Body of pancreas (tissue), 4 donors: Measurements from ENCODE around the gene SCFD2. TPM values are rescaled to one million over a fixed set of nuclear protein-coding genes. Genes with fewer than 3 reads are reported as not detected.

Experiments
- ATAC-seq: fragments of 150-250 bp; one replicate; pipeline ENCODE4 v1.9.1; 2016
- DNase-seq, 4 donors: peaks; one replicate each; pipeline ENCODE4 v3.0.0-alpha.2; 2019
- H3K27ac ChIP-seq, 4 donors: fragments of 200-600 bp; sonication (generic); 1 replicate in 3 of 4; 2 replicates in 1 of 4; pipeline versions ENCODE4 v1.5.1 to v1.6.1; 2016 to 2019; ENCODE audit warnings: mild to moderate bottlenecking in 1 of 4, mixed read lengths in 1 of 4, moderate library complexity in 1 of 4
- H3K27me3 ChIP-seq, 2 donors: fragments of 200-600 bp; sonication (generic); one replicate each; pipeline ENCODE4 v1.6.0; 2016; ENCODE audit warnings: mild to moderate bottlenecking in 1 of 2
- H3K36me3 ChIP-seq, 2 donors: fragments of 200-600 bp; sonication (generic); replicated peaks in 1 of 2; 2 replicates each; pipeline ENCODE4 v1.5.1; 2016; ENCODE audit warnings: low read depth in 2 of 2; ENCODE audit not compliant: insufficient read depth in 1 of 2
- H3K4me1 ChIP-seq: fragments of 200-600 bp; sonication (generic); one replicate; pipeline ENCODE4 v1.6.0; 2016
- H3K4me3 ChIP-seq, 2 donors: fragments of 200-600 bp; sonication (generic); 1 replicate in 1 of 2; 2 replicates in 1 of 2; pipeline ENCODE4 v1.5.1; 2016 to 2019
- H3K9me3 ChIP-seq, 3 donors: fragments of 200-600 bp; sonication (generic); 1 replicate in 2 of 3; 2 replicates in 1 of 3; pipeline ENCODE4 v1.5.1; 2016
- CTCF ChIP-seq, 7 experiments: fragments of 450-650 bp in 4 of 7; fragments of 200-600 bp in 3 of 7; sonication (generic) in 3 of 7; IDR thresholded peaks; one replicate each; pipeline ENCODE4 v1.5.1; 2016 to 2019; ENCODE audit warnings: antibody characterized with exemption in 7 of 7
- POLR2A ChIP-seq, 3 donors: fragments of 450-650 bp; IDR thresholded peaks; one replicate each; pipeline ENCODE4 v1.6.1; 2016; ENCODE audit warnings: antibody characterized with exemption in 3 of 3, mild to moderate bottlenecking in 2 of 3
- WGBS, 2 donors: methylation state at CpG; one replicate each; pipeline ENCODE4 v1.1.5; 2017; 5-methylcytosine and 5-hydroxymethylcytosine counted together
- intact Hi-C: fragments of 100-400 bp; cut with DNase I; formaldehyde crosslinking; loops from one replicate; pipeline ENCODE4 v1.15.1; 2023
- total RNA-seq, 2 donors: library from RNA; depleted of rRNA; stranded (reverse); fragments of >200 nt; gene quantifications; one replicate each; pipeline ENCODE4 v1.1.0, GENCODE V29; 2016

SCFD2 gene
- total RNA-seq, 2 donors from 2014 or later, result 17.9 to 53.7 TPM

DNA sequence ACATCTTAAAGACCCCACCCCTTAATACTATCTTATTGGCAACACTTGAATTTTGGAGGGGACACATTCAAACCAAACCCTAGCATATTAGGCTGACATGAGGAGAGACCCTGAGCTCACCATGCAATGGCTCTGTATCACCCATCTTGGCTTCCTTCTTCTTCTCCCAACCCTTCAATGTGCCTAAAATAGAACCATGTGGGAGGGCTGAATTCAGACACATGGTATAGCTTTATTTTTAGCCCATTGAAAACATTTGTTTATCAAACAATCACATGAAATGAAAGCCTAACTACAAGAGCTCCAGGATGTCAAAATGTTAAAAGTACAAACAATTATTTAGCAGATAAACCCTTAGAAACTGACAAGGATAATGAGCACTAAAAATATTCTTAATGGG is 422.2 kb downstream of the SCFD2 start:
- no peaks in the 10 kb centered on the region for H3K9me3 ChIP-seq
- H3K4me3 ChIP-seq, result no peak overlapping the region
- no peak for TF ChIP-seq POLR2A (IDR thresholded peaks at IDR 0.05)
- TF ChIP-seq CTCF (IDR thresholded peaks at IDR 0.05), result no peak
- intact Hi-C loops, result no loop called here
- no peaks in the 10 kb centered on the region for H3K27me3 ChIP-seq
- ATAC-seq (no peak), DNase-seq (no peak)
- H3K36me3 ChIP-seq, result no peaks in the 10 kb centered on the region
- peaks cover 11% of the 10 kb centered on the region for H3K4me1 ChIP-seq
- no peak overlapping the region for H3K27ac ChIP-seq

- TF ChIP-seq POLR2A (IDR thresholded peaks at IDR 0.05), result no peak
- no peak for TF ChIP-seq CTCF (IDR thresholded peaks at IDR 0.05)
- H3K36me3 ChIP-seq, result no peaks in the 10 kb centered on the region
- intact Hi-C loops, result no loop called here
- H3K27ac ChIP-seq, result no peak overlapping the region
- no peak overlapping the region for H3K4me3 ChIP-seq
- 94 to 100% methylated on average over 1 of the region's 1 CpG for WGBS, 2 donors
- H3K9me3 ChIP-seq, result no peaks in the 10 kb centered on the region
- H3K27me3 ChIP-seq, result no peaks in the 10 kb centered on the region
- H3K4me1 ChIP-seq, result peaks cover 7% of the 10 kb centered on the region
- ATAC-seq, result no peak
- no peak for DNase-seq
Measured at GRCh38 chr4:52942936-52943335, 422.9 kb downstream of the SCFD2 start.

- 96 to 98% methylated on average over 3 of the region's 3 CpGs for whole genome bisulfite sequencing, 2 donors
- no peaks in the 10 kb centered on the region for H3K27me3 ChIP-seq
- no peak for ATAC-seq
- H3K27ac ChIP-seq, result no peak overlapping the region
- intact Hi-C loops, result no loop called here
- H3K9me3 ChIP-seq, result no peaks in the 10 kb centered on the region
- no peaks in the 10 kb centered on the region for H3K36me3 ChIP-seq
- TF ChIP-seq POLR2A (IDR thresholded peaks at IDR 0.05), result no peak
- no peak for TF ChIP-seq CTCF (IDR thresholded peaks at IDR 0.05)
- no peak overlapping the region for H3K4me3 ChIP-seq
- H3K4me1 ChIP-seq, result peaks cover 6% of the 10 kb centered on the region
- DNase-seq, result no peak
Measured at GRCh38 chr4:52941450-52941849, 424.4 kb downstream of the SCFD2 start.

DNA sequence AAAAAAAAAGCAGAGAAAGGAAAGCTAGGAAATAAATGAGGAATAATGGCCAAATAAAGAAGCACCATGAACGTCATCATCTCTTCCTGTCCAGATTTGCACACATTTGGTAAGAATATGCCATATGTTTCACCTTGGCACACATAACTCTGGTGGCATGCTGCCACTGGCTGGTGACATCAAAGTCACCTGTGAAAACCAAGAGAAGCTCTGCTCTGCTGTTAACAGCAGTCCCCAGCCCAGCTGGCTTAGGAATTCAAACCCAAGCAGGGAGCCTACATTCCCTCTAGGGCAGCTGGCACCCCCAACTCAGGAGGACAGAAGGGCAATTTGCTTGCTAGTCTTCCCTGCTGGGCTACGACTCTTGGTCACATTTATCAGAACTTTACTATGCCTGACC is 426.1 kb downstream of the SCFD2 start:
- ATAC-seq, result peak; percentile 40
- TF ChIP-seq CTCF (IDR thresholded peaks at IDR 0.05) (no peak), POLR2A (IDR thresholded peaks at IDR 0.05) (no peak)

GRCh38 chr4:52939325-52939724 is 426.5 kb downstream of the SCFD2 start:
- intact Hi-C loops, result no loop called here
- Histone ChIP-seq H3K4me3 (no peak overlapping the region), H3K36me3 (no peaks in the 10 kb centered on the region), H3K9me3 (no peaks in the 10 kb centered on the region), H3K27ac (no peak overlapping the region), H3K27me3 (no peaks in the 10 kb centered on the region), H3K4me1 (peaks cover 6% of the 10 kb centered on the region)
- ATAC-seq (no peak), DNase-seq (no peak)
- TF ChIP-seq CTCF (IDR thresholded peaks at IDR 0.05), result no peak
- no peak for TF ChIP-seq POLR2A (IDR thresholded peaks at IDR 0.05)
- WGBS, 2 donors, result 93 to 97% methylated on average over 1 of the region's 1 CpG

More for the DNA sequence above, 426.1 kb downstream of the SCFD2 start:
- no peak overlapping the region for H3K4me3 ChIP-seq
- intact Hi-C loops, result no loop called here
- no peaks in the 10 kb centered on the region for H3K27me3 ChIP-seq
- no peaks in the 10 kb centered on the region for H3K9me3 ChIP-seq
- H3K36me3 ChIP-seq, result no peaks in the 10 kb centered on the region
- 30 to 62% methylated on average over 2 of the region's 2 CpGs for WGBS, 2 donors
- H3K27ac ChIP-seq, result no peak overlapping the region
- peak; percentile 40 to 70 (median 62) for DNase-seq
- peaks cover 6% of the 10 kb centered on the region for H3K4me1 ChIP-seq
